SJSA1 (cell line): ENCODE measurements around the gene FGF14. TPM values are rescaled to one million over a fixed set of nuclear protein-coding genes. Genes with fewer than 3 reads are reported as not detected.

ENCODE experiments used
- DNase-seq, 2 experiments: peaks; one replicate each; pipeline ENCODE4 v3.0.0-alpha.2; 2015 to 2020; ENCODE audit warnings: low spot score in 2 of 2, low read depth in 1 of 2
- H3K27ac ChIP-seq: fragments of 250-450 bp; sonication (Bioruptor Pico); 2 replicates; pipeline ENCODE4 v1.5.1; 2020; ENCODE audit warnings: mild to moderate bottlenecking, moderate library complexity
- H3K27me3 ChIP-seq: fragments of 250-450 bp; sonication (Bioruptor Pico); replicated peaks from 2 replicates; pipeline ENCODE4 v1.5.1; 2020; ENCODE audit warnings: mild to moderate bottlenecking, moderate library complexity
- H3K36me3 ChIP-seq: fragments of 250-450 bp; sonication (Bioruptor Pico); 2 replicates; pipeline ENCODE4 v1.5.1; 2020; ENCODE audit warnings: mild to moderate bottlenecking
- H3K4me1 ChIP-seq: fragments of 250-450 bp; sonication (Bioruptor Pico); replicated peaks from 2 replicates; pipeline ENCODE4 v1.6.1; 2021; ENCODE audit warnings: mild to moderate bottlenecking
- H3K4me3 ChIP-seq: fragments of 250-450 bp; sonication (Bioruptor Pico); 2 replicates; pipeline ENCODE4 v1.5.1; 2020; ENCODE audit warnings: mild to moderate bottlenecking
- H3K9me3 ChIP-seq: fragments of 250-450 bp; sonication (Bioruptor Pico); replicated peaks from 2 replicates; pipeline ENCODE4 v1.5.1; 2020; ENCODE audit warnings: mild to moderate bottlenecking
- total RNA-seq: library from RNA; depleted of rRNA; stranded (reverse); fragments of >200 nt; shearing (Covaris generic); gene quantifications from 2 replicates; pipeline ENCODE4 v1.2.3, GENCODE V29; 2014

The FGF14 gene
- total RNA-seq, 1 experiment from 2014 or later, result not detected

DNA sequence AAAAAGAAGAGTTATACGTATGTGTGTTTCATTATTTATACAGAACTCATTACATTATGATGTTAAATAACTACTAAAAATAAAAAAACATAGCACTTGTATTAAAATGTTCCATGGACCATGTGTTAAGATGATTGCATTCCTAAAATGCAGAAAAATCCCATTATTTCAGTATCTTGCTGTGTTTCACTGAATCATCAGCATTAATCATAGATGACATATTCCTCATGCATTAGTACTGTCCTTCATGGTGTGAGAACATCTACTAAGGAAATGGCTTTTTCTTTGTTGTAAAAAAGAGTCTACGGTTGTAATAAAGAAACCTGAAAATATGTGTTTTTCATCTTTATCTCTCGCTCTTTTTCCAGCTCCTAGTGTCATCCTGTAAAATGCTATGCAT lies 416.5 kb downstream of the FGF14 start:
- H3K4me3 ChIP-seq, result no peak overlapping the region
- no peak for DNase-seq
- H3K27me3 ChIP-seq, result no peaks in the 10 kb centered on the region; the same call in 1 of the 2 replicates
- H3K27ac ChIP-seq, result no peak overlapping the region
- no peaks in the 10 kb centered on the region for H3K9me3 ChIP-seq
- H3K36me3 ChIP-seq, result no peaks in the 10 kb centered on the region
- H3K4me1 ChIP-seq, result no peaks in the 10 kb centered on the region

DNA sequence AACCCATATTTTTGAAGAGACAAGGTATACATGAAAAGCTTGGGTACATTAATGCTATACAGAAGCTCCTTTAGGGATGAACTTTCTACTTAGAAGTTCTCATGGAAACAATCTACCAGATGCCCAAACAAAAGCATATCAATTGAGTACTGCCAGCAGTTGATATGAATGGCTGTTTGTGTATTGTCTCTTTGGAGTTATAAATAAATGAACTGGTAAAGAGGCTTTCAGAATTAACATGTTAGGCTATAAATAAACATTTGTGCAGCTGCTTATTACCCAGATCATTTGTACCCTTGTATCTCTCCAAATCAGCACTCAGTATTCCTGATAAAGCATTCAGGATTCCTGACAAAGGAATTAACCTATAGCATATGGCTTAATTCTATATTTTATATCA lies 418.9 kb downstream of the FGF14 start:
- Histone ChIP-seq H3K9me3 (no peaks in the 10 kb centered on the region), H3K27ac (no peak overlapping the region)
- DNase-seq, result no peak

DNA sequence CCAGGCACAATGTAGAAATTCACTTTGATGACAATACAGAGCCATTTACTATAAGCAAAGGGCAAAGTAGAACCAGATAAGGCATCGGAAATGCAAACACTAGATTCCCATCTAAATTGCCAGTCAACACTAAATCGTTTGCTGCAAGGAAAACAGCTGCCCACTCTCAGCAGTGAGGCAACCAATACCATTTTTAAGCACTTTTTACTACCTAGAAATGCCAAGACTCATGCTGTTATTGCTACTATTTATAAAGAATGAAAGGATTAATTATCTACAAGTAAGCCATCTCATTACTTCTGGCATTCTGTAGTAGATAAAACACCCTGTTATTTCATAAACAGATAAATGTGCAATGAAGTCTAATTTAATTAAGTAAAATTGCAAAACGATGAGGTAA lies 422.0 kb downstream of the FGF14 start:
- H3K4me3 ChIP-seq, result no peak overlapping the region
- no peak overlapping the region for H3K27ac ChIP-seq
- H3K27me3 ChIP-seq, result no peaks in the 10 kb centered on the region; the same call in 1 of the 2 replicates
- DNase-seq, result no peak
- H3K9me3 ChIP-seq, result no peaks in the 10 kb centered on the region
- H3K36me3 ChIP-seq, result no peaks in the 10 kb centered on the region
- H3K4me1 ChIP-seq, result no peaks in the 10 kb centered on the region

More for the DNA sequence above, 418.9 kb downstream of the FGF14 start:
- H3K4me3 ChIP-seq, result no peak overlapping the region
- no peaks in the 10 kb centered on the region for H3K4me1 ChIP-seq
- no peaks in the 10 kb centered on the region; the same call in 1 of the 2 replicates for H3K27me3 ChIP-seq
- H3K36me3 ChIP-seq, result no peaks in the 10 kb centered on the region

DNA sequence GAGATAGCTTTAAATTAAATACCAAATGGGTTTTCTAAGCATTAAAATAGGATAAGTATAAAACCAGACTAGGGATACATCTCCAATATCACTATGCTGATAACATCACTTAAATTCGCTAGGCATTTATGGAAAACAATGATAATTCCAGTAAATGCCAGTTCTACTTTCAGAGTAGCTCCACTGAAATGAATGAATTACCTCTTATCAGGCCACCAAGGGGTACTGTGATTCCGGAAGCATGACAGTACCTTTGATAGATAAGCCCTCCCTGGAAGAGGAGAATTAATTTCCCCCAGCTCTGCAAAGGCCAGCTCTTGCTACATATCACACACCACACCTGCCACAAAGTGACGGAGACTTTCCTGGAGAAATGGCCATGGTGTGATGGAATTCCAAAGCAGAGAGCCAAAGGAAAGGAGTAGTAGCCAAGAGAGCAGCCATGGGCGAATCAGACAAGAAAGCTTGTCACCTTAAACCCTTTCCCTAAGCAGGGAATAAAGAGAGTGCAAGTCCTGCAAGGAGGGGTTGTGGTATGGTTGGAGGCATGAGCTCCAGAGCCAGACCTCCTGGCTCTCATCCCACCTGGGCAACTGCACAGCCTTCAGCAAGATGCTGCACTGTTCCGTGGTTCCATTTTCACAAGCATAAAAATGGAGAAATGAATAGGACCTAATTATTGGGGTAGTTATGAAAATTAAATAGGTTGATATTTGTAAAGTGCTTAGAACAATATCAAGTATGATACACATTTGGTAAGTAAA lies 423.1 kb downstream of the FGF14 start:
- Histone ChIP-seq H3K4me3 (no peak overlapping the region), H3K27me3 (no peaks in the 10 kb centered on the region; the same call in 1 of the 2 replicates), H3K4me1 (no peaks in the 10 kb centered on the region), H3K36me3 (no peaks in the 10 kb centered on the region), H3K27ac (no peak overlapping the region), H3K9me3 (no peaks in the 10 kb centered on the region)
- no peak for DNase-seq

DNA sequence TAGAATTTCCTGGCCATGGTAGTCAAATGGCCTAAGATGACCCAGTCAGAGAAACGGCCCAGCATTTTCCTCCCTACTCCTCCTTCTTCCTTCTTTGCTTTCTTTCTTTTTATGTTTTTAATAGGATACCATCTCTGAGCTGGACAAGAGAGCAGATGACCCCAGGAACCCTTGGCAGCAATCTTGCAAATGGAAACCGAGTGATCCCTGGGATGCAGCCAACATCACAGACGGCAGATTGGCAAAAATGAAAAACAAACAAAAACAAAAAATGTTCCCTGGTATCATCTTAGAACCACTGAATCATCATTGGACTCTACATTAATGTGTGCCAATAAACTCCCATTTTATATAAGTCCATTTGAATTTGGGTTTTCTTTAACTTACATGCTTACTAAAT lies 424.4 kb downstream of the FGF14 start:
- H3K4me3 ChIP-seq, result no peak overlapping the region
- H3K27me3 ChIP-seq, result no peaks in the 10 kb centered on the region; the same call in 1 of the 2 replicates
- H3K4me1 ChIP-seq, result no peaks in the 10 kb centered on the region
- no peaks in the 10 kb centered on the region for H3K9me3 ChIP-seq
- no peak for DNase-seq
- no peak overlapping the region for H3K27ac ChIP-seq
- H3K36me3 ChIP-seq, result no peaks in the 10 kb centered on the region

DNA sequence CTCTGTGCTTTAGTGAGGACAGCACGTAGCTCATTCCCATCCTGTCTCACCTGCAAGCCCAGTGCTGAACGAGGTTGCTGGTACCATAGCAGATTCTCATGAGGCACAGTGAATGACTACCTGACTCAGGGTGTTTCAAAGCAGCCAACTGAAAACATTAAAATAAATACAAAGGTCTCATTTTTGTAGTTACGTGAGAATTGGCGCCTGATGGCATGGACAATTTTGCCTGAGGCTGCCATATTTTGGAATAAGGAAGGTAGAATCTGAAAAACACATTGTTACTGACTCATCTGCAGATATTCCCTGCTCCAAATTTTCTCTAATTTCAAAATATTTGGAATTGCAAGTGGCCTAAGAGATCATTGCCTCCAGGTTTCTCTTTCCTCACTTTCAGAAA lies 429.7 kb downstream of the FGF14 start:
- Histone ChIP-seq H3K4me1 (no peaks in the 10 kb centered on the region), H3K36me3 (no peaks in the 10 kb centered on the region), H3K4me3 (no peak overlapping the region), H3K27me3 (no peaks in the 10 kb centered on the region; the same call in 1 of the 2 replicates), H3K9me3 (no peaks in the 10 kb centered on the region), H3K27ac (no peak overlapping the region)
- no peak for DNase-seq

DNA sequence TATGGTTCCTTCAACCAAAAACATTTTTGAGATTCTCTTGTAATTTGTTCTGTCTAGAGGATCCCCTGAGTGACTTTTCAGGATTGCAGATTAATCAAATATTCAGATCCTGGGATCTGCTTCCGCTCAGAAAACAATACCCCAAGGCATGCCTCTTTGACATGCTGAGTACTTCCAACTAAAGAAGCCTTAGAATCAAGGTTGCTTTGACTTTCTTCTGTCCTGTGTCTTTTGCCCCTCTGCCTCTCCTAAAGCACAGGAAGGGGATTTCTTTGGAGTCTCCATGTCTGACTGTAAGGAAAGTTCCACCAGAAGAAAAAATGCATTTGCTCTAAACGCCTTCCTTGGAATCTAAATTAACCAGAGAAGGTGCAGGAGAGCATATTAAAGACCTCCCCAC lies 431.5 kb downstream of the FGF14 start:
- Histone ChIP-seq H3K27me3 (no peaks in the 10 kb centered on the region), H3K9me3 (no peaks in the 10 kb centered on the region), H3K36me3 (no peaks in the 10 kb centered on the region), H3K27ac (no peak overlapping the region), H3K4me3 (no peak overlapping the region), H3K4me1 (no peaks in the 10 kb centered on the region)
- DNase-seq, result no peak

DNA sequence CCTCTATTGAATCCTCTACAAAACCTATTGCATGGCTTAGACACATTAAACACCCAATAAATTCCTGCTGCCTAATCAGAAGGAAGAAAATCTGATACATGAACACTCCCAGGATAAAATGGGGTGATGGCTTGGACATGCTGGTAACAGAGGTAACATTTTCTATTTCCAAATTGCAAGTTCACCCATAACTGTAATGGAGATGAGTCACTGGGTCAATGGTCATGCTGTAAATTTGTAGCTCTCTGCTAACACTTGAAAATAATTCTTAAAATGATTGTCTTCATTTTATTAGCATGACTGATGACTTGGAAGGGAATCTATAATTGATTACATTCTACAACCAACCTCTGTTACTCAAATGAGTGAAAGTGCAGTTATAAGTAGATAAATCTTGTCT lies 434.1 kb downstream of the FGF14 start:
- no peak for DNase-seq
- no peaks in the 10 kb centered on the region for H3K36me3 ChIP-seq
- no peaks in the 10 kb centered on the region for H3K27me3 ChIP-seq

DNA sequence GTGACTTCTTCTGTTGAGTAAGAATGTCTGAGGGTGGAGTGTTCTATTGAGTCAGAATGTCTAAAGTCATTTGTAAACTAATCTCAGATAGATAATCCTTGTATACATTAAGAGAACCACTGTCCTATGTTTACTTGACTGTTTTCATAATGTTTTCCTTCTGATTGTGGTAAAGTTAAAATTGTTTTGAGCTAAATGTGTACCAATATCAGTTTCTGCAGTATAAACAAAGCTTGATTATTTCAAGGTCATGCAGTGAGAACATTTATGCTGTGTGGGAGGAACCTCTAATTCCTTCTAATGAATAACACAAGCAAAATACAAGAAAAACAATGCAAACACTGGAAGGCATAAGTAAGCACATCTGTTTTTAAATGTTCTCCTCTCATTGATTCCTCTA lies 434.6 kb downstream of the FGF14 start:
- Histone ChIP-seq H3K27me3 (no peaks in the 10 kb centered on the region), H3K9me3 (no peaks in the 10 kb centered on the region), H3K36me3 (no peaks in the 10 kb centered on the region), H3K4me1 (no peaks in the 10 kb centered on the region), H3K27ac (no peak overlapping the region), H3K4me3 (no peak overlapping the region)
- no peak for DNase-seq

More for the DNA sequence above, 434.1 kb downstream of the FGF14 start:
- H3K9me3 ChIP-seq, result no peaks in the 10 kb centered on the region
- no peaks in the 10 kb centered on the region for H3K4me1 ChIP-seq
- H3K4me3 ChIP-seq, result no peak overlapping the region
- H3K27ac ChIP-seq, result no peak overlapping the region

DNA sequence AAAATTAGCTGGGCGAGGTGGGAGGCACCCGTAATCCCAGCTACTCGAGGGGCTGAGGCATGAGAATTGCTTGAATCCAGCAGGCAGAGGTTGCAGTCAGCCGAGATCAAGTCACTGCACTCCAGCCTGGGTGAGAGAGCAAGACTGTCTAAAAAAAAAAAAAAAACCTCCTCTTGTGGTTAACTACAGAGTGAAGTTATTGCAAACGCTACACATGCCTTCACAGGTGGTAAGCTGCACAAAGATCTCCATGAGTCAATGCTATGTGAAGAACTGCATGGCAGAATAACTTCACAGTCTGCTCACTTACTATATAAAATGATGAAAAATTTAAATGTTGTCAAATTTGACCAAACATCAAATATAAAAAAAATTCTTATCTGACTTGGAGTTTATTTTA lies 436.8 kb downstream of the FGF14 start:
- DNase-seq, result no peak
- H3K9me3 ChIP-seq, result no peaks in the 10 kb centered on the region
- no peak overlapping the region for H3K4me3 ChIP-seq
- H3K27me3 ChIP-seq, result no peaks in the 10 kb centered on the region
- no peaks in the 10 kb centered on the region for H3K36me3 ChIP-seq
- H3K27ac ChIP-seq, result no peak overlapping the region
- no peaks in the 10 kb centered on the region for H3K4me1 ChIP-seq

DNA sequence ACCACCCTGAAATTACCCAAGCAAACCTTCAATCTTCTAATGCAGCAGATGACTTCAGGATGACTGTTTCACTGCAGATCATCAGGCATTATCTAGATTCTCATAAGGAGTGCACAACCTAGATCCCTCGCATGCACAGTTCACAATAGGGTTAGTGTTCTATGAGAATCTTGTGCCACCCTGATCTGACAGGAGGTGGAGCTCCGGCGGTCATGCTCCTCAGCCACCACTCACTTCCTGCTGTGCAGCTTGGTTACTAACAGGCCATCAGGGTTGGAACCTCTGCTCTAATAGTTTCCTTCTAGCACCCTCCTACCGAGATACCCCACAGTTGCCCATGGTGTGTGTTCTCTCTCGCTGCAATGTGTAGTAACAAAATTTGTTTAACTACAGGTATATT lies 442.8 kb downstream of the FGF14 start:
- no peak for DNase-seq
- H3K27me3 ChIP-seq, result no peaks in the 10 kb centered on the region
- H3K36me3 ChIP-seq, result no peaks in the 10 kb centered on the region
- no peak overlapping the region for H3K4me3 ChIP-seq
- no peaks in the 10 kb centered on the region for H3K9me3 ChIP-seq
- H3K4me1 ChIP-seq, result no peaks in the 10 kb centered on the region
- H3K27ac ChIP-seq, result no peak overlapping the region

DNA sequence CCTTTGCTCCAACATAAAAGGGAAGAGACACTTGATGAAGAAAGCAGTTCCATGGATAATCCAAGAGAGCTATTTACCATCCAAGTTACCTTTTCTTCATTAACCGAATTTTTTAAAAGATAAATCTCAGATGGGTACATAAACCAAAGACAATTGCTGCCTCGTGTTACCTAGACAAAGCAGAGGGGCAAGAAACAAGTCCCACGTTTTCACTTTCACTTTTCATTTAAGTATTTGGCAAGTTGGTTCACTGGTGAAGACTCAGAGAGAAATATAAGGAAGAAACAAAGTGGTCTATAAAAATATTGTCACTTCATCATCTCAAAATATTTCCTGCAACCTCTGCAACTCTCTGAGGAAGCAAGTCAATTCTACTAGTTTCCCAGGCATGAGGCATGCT lies 446.1 kb downstream of the FGF14 start:
- DNase-seq, result no peak
- Histone ChIP-seq H3K4me3 (no peak overlapping the region), H3K36me3 (no peaks in the 10 kb centered on the region), H3K9me3 (no peaks in the 10 kb centered on the region), H3K27me3 (no peaks in the 10 kb centered on the region; the same call in 1 of the 2 replicates), H3K27ac (no peak overlapping the region), H3K4me1 (no peaks in the 10 kb centered on the region)

DNA sequence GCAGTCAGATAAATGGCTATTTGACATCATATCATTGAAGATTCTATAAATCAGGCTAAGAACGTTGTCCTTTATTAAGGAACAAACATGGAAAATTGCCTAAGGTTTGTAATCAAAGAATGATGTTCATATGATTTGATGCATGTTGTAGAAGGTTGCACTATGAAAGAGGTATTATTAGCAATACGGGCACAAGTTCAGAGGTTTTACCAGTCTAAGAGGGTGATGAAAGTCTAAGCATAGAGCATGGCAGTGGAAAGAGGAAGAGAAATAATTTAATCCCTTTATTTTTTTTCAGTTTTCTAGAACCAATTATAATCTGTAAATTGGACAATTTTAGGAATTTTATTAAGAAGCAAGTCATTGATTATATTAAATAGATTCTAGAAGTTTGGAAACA lies 450.7 kb downstream of the FGF14 start:
- no peaks in the 10 kb centered on the region for H3K9me3 ChIP-seq
- no peaks in the 10 kb centered on the region; the same call in 1 of the 2 replicates for H3K27me3 ChIP-seq
- H3K36me3 ChIP-seq, result no peaks in the 10 kb centered on the region
- DNase-seq, result no peak
- H3K4me3 ChIP-seq, result no peak overlapping the region
- no peak overlapping the region for H3K27ac ChIP-seq
- H3K4me1 ChIP-seq, result no peaks in the 10 kb centered on the region

DNA sequence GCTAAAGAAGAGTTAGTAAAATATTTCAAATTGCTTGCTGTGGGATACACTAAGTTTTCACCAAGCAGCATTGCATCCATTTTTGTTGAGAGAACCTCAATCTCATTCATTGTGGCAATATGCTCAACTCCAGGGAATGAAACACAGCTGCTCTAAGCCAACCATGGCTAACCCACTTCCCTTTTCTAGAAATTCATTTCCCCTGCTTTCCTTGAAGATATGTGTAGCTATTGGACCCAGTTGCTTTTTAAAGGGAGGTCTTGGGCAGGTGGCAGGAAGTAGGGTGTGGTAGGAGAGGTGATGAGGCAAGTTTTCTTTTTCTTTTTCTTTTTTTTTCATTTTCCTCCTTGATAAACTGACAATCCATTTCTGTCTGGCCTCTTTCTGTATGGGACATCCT lies 452.2 kb downstream of the FGF14 start:
- Histone ChIP-seq H3K36me3 (no peaks in the 10 kb centered on the region), H3K4me1 (no peaks in the 10 kb centered on the region), H3K9me3 (no peaks in the 10 kb centered on the region), H3K4me3 (no peak overlapping the region), H3K27me3 (no peaks in the 10 kb centered on the region; the same call in 1 of the 2 replicates), H3K27ac (no peak overlapping the region)
- DNase-seq, result no peak

DNA sequence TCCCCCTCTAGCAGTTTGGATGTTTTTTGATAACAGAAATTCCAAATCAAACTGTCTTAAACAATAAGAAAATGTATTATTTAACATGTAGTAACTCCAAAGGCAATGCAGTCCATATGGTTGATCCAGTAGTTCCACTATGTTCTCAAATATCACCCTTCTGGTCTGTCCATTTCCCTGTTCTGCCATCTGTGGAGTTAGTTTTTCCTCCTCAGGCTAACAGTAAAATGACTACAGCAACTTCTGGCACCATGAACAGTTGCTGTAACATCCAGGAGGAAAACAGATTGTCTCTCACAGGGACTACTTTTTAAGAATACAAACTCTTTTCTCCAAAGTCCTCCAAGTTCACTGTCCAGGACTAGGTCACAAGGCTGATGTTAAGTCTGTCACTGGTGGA lies 455.4 kb downstream of the FGF14 start:
- no peaks in the 10 kb centered on the region for H3K36me3 ChIP-seq
- no peaks in the 10 kb centered on the region for H3K9me3 ChIP-seq
- H3K27ac ChIP-seq, result no peak overlapping the region
- no peaks in the 10 kb centered on the region for H3K4me1 ChIP-seq
- no peak overlapping the region for H3K4me3 ChIP-seq
- no peak for DNase-seq
- no peaks in the 10 kb centered on the region; the same call in 1 of the 2 replicates for H3K27me3 ChIP-seq
